GM21367 (cell line): Measurements from ENCODE around the gene FZD1.
A peak's percentile ranks its signal among the peaks of the same experiment; 100 is the strongest.

Source experiments
- ATAC-seq: cut with Tn5 transposase; IDR thresholded peaks from one replicate; pipeline ENCODE4 v1.9.1; 2021; ENCODE audit not compliant: unreplicated experiment

The FZD1 gene

GRCh38 chr7:91264924-91265681 is 870 bp downstream of the FZD1 start:
- ATAC-seq: peak; percentile 33

GRCh38 chr7:91265693-91266066 is 1.4 kb downstream of the FZD1 start:
- no peak for ATAC-seq

GRCh38 chr7:91266067-91266688 is 1.9 kb downstream of the FZD1 start:
- ATAC-seq: no peak

GRCh38 chr7:91266689-91267090 is 2.5 kb downstream of the FZD1 start:
- no peak for ATAC-seq

GRCh38 chr7:91267171-91267955 is 3.1 kb downstream of the FZD1 start:
- ATAC-seq: no peak

GRCh38 chr7:91270372-91270771 is 6.1 kb downstream of the FZD1 start:
- ATAC-seq: no peak

GRCh38 chr7:91276909-91277308 is 12.7 kb downstream of the FZD1 start:
- ATAC-seq: peak; percentile 94

GRCh38 chr7:91280185-91280584 is 16.0 kb downstream of the FZD1 start:
- no peak for ATAC-seq

GRCh38 chr7:91280604-91281003 is 16.4 kb downstream of the FZD1 start:
- no peak for ATAC-seq

GRCh38 chr7:91285696-91286355 is 21.6 kb downstream of the FZD1 start:
- ATAC-seq: no peak

GRCh38 chr7:91286432-91286831 is 22.2 kb downstream of the FZD1 start:
- no peak for ATAC-seq

- no peak for ATAC-seq
These were observed 23.3 kb downstream of the FZD1 start for GRCh38 chr7:91287371-91288084.

- peak; percentile 61 for ATAC-seq
These were observed 24.1 kb downstream of the FZD1 start for GRCh38 chr7:91288208-91288824.

GRCh38 chr7:91289633-91290254 is 25.5 kb downstream of the FZD1 start:
- ATAC-seq: no peak

- ATAC-seq: no peak
These were observed 27.1 kb downstream of the FZD1 start for GRCh38 chr7:91291302-91291701.

GRCh38 chr7:91291902-91292301 is 27.7 kb downstream of the FZD1 start:
- ATAC-seq: no peak

GRCh38 chr7:91292506-91292905 is 28.3 kb downstream of the FZD1 start:
- no peak for ATAC-seq

- no peak for ATAC-seq
These were observed 28.9 kb downstream of the FZD1 start for GRCh38 chr7:91293136-91293535.

- ATAC-seq: no peak
These were observed 29.6 kb downstream of the FZD1 start for GRCh38 chr7:91293840-91294239.

- no peak for ATAC-seq
These were observed 30.5 kb downstream of the FZD1 start for GRCh38 chr7:91294639-91295220.
